ENCODE results near the gene ACO2.
A peak's percentile ranks its signal among the peaks of the same experiment; 100 is the strongest.
"Not testable (repeated sequence)": the region's sequence is repeated elsewhere in the genome, so short reads cannot be mapped to it uniquely, and the experiment has no call there.

Gene ACO2

DNA sequence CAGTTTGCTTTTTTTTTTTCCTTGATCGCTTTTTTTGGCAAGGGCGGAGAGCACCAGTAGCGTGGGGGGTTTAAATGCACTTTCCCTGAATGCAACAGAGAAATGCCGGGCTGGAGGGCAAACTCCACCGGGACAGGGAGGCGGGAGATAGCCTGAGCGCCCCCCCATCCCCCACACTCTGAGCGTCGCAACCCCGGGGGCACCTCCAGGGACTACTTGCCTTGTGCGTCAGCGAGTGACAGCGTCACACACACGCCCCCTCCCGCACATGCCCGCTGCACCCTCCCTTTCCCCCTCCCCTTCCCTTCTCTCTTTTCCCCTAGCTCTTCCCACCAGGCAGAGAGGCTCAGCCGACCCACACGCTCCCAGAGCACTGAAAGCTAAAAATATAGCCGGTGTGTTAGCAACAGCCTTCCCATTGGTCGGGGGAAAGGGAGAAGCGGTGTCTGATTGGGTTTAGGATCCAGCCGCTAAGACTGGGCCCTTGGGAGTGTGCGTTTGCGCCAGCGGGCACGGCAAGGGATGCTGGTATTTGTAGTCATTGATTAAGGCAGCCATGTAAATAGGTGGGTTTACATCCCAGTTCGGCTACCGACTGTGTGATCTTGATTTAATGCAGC, 20.6 kb upstream of the ACO2 start:
- peak; percentile 92 for DNase-seq (ENCODE audit: low spot score)

- no peak for DNase-seq (ENCODE audit: low spot score)
Observed at GRCh38 chr22:41458161-41458728, 10.7 kb upstream of the ACO2 start.

DNA sequence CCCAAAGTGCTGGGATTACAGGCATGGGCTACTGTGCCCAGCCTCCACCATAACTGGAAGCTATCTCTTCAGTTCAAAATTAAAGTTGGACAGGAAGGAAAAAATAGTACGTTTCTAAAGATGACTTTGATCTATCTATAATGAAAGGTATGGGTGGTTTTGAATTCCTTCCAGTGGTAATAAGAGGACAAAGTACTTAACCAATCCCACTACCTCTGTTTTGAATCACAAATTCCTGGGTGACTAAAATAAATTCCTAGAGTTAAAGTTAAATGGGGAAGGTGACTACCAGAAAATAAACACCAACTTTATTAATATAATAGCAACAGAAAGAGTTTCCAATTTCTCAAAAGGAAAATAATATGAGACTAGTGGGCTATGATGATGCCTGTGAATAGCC, 9.5 kb upstream of the ACO2 start:
- no peak for DNase-seq (ENCODE audit: low spot score)

- DNase-seq (ENCODE audit: low spot score): not testable (repeated sequence)
Observed at GRCh38 chr22:41460071-41460470, 8.8 kb upstream of the ACO2 start.

DNA sequence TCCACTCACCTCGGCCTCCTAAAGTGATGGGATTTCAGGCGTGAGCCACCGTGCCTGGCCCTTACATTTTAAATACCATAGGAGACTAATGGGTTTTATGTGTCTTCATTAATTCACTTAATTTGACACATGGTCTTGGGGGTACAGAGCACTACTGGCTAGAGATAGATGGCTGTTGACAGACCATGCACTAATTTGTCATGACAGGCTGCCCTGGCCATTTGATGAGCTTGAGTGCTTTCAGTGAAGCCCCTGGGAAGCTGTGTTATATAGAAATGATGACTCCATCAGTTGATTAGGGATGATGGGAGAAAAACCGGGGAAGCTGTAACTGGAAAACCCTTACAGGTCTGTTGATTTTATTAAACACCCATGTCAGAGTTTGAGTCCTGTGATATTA, 7.0 kb upstream of the ACO2 start:
- DNase-seq (ENCODE audit: low spot score): no peak

DNA sequence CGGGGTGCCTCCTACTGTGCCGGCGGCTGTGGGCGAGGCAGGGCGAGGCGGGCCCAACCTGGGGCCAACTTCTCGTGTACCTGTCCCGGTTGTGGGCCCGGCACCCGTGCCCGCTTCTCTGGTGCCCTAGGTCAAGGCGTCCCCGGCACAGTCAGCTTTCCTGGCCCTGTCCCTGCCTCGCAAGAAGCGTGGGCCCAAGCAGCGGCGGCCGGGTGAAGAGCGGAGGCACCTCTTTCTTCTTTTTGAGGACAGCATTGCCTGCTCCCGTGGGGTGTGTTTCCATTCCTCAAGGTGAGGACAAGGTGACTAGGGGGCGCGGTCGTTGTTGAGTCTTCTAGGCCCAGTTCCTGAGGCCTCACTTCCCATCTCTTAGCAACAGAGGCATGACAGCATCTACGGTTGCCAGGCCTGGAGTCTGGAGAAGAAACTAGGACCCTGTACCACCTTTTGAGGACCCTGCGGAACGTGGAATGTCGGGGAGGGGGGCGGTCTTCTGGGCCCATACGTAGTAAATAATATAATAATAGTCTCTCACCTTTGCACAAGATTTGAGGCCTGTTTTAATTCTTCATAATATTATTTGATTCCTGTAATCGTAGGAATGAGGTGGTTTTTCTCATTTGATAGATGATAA, 418 bp downstream of the ACO2 start:
- DNase-seq (ENCODE audit: low spot score): no peak

DNA sequence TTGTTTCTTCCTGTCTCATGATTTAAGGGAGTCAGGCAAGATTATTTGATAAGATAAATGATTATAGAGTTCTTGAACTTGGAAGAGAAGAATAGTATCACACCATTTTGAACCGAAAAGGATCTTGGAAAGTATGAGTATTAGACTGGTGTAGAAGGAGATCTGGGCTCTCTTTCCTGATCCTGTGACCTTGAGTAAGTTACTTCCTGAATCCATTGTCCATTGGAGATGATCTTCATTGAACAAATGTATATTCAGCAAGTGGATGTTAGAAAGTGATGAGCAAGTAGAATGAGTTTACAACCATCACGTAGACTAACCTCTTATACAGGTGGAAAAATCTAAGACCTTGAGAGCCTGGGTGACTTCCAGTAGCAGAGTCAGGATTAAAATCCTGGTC, 2.0 kb downstream of the ACO2 start:
- no peak for DNase-seq (ENCODE audit: low spot score)

DNA sequence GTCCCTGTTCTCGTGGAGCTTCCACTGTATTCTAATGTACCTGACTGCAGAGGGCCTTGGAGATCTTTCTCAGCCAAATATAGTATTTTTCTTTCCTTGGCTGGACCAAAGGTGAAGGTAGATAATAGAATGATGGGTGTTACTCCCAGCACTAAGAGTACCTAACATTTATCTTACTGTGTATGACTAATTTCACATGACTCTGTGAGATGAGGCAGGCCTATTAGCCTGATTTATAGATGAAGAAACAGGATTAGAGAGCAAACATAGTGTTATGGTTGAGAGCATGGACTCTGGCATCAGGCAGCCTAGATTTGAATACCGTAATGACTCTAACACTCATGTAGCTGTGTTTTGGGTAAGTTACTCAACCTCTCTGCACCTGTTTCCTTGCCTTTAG, 2.7 kb downstream of the ACO2 start:
- DNase-seq (ENCODE audit: low spot score): no peak

GRCh38 chr22:41474872-41475451, 6.0 kb downstream of the ACO2 start:
- no peak for DNase-seq (ENCODE audit: low spot score)

DNA sequence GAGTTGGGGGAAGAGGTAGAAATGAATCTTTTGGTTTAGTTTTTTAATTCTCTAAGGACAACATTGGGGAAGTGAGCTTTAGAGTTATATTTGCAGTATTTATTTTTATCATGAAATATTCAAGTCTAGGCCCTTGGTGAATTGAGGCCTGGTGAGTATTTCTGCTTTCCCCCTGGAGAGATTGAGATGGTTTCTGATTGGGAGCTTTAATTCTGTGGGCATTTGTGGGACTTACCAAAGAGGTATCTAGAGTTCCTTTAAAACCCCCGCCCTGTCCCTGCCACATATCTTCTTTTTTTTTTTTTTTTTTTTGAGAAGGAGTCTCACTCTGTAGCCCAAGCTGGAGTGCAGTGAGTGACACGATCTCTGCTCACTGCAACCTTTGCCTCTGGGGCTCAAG, 9.6 kb downstream of the ACO2 start:
- DNase-seq (ENCODE audit: low spot score): peak; percentile 81

GRCh38 chr22:41478891-41479521, 10.1 kb downstream of the ACO2 start:
- peak; percentile 47 for DNase-seq (ENCODE audit: low spot score)

DNA sequence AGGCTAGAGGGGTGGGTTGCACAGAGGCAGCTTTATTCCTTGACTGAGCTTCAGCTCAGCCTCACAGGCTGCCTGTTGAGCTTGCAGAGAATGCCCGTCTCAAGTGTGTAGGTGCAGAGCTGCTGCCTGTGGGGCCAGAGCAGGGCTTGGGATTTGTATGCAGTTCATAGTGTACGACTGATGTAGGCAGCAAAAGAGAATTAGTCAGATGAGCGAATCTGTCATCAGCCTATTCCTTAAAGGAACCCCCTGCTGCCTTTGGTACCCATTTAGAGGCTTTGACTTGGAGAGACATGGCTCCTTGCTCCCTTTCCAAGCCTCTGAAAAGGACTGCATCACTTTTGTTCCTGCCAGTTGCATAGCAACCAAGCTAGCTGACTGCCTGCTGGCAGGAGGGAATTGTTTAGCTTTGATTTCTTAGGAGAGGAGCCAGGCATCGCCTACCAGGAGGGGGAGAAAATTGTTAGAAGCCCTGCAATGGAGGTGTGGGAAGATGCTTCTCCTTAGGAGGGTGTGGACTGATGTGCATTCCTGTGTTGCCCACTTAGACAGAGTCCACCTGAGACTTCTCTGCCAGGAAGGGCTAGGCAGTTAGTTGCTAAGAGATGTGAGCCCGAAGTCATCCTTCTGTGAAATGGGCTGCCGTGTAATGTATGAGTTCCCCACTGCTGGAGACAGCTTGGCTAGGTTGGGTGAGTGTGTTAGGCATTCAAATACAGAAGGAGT, 10.9 kb downstream of the ACO2 start:
- DNase-seq (ENCODE audit: low spot score): no peak

- no peak for DNase-seq (ENCODE audit: low spot score)
Observed at GRCh38 chr22:41480397-41480735, 11.4 kb downstream of the ACO2 start.

GRCh38 chr22:41481131-41481830, 12.4 kb downstream of the ACO2 start:
- no peak for DNase-seq (ENCODE audit: low spot score)

DNA sequence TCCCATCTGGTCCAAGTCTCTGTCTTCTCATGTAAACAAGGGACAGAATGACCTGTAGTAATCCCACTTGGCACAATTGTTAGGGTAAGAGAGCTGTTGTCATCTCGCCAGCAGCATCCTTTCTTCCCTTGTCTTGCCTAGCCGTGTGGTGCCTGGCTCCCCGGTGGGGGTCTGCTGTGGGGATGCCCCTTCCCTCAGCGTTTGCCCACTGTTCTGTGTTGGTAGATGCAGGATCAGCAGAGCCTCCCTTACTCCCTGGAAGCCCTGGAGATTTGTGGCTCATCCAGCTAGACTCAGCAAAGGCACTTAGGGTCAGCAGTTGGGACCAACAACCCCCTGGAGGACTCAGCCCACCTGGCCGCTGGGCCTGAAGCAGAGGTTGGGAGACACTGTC, 13.0 kb downstream of the ACO2 start:
- no peak for DNase-seq (ENCODE audit: low spot score)

DNA sequence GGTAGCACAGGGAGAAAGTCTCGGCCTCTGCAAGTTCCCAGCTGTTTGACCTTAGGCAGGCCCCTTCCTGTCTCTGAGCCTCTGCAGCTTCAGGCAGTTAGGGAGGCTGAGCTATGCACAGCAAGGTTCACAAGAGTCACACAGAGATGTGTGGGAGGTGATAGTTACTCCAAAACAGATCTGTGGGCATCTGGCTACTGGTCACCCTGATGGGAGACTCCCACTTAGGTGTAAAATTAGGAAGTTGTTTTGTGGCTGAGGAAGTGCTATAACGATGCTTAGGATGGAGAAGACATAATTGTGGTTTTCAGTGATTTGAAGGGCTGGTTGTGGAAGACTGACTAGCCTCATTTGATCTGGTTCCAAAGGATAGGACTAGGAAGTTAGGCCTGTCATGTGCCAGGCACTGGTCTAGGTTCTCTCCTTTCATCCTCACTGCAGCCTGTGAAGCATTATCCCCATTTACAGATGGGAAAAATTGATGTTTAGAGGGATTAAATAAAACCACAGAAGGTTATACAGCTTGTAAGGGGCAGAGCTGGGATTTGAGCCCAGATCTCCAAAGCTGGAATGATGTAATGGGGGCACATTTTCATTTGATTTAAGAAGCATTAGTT, 13.5 kb downstream of the ACO2 start:
- no peak for DNase-seq (ENCODE audit: low spot score)

DNA sequence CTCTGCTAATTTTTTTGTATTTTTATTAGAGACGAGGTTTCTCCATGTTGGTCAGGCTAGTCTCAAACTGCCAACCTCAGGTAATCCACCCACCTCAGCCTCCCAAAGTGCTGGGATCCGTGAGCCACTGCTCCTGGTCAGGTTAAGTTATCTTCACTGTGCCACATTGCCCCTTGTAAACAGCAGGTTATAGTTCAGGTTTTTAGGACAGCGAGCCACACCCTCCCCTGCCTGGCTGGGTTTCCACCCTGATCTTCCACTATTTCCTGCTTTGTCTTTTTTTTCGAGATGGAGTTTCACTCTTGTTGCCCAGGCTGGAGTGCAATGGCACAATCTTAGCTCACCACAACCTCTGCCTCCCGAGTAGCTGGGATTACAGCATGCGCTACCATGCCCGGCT, 16.1 kb downstream of the ACO2 start:
- DNase-seq (ENCODE audit: low spot score): no peak

DNA sequence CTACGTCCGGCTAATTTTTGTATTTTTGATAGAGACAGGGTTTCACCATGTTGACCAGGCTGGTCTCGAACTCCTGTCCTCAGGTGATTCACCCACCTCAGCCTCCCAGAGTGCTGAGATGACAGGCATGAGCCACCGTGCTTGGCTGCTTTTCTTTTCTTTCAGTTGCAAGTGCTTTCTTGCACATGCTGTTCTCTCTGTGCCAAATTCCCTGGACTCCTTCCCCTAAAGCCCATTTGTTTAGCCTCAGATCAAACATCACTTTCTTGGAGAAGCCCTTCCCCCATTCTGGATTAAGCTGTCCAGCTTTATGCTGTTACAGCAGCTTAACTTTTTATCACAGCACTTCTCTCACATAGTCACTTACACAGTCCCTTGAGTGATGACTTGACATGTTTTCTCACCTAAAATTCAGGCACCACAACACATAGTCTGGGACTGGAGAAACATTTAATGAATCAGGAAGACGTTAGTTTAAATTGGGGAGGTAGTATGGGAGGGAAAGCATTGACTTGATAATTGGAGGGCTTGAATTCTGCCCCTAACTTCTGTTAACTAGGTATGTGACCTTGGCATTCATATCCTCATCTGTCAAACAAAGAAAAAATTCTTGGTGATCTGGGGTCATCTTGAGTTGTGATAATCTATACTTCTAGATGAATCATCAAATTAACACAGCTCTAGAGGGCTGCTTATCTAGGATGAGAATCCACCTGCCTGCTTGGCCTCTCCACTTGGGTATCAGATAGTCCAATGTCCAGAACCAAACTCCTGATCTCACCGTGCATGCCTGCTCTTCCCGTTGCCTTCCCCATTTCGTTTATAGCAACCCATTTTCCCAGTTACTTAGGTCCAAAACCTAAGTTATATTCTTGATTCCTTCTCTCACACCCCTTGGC, 18.4 kb downstream of the ACO2 start:
- DNase-seq (ENCODE audit: low spot score): no peak

- DNase-seq (ENCODE audit: low spot score): no peak
Observed at GRCh38 chr22:41488076-41488475, 19.2 kb downstream of the ACO2 start.
